A549 (cell line): ENCODE data around the gene MEIKIN. TPM values are rescaled to one million over a fixed set of nuclear protein-coding genes. Genes with fewer than 3 reads are reported as not detected.

Source experiments
- ATAC-seq, 2 experiments: fragments of 200-7000 bp in 1 of 2; fragments of >200 bp in 1 of 2; cut with Nextera tagmentation in 1 of 2; cut with Tn5 transposase in 1 of 2; 3 replicates each; pipeline versions ENCODE4 v1.8.0 to v1.9.1; 2018 to 2020; ENCODE audit warnings: mild to moderate bottlenecking in 1 of 2, moderate library complexity in 1 of 2
- CTCF ChIA-PET: fragments of 300-600 bp; sonication (Branson Sonifier 250); formaldehyde crosslinking; extraction: SDS; loops from one replicate; lab custom pipeline; 2021; ENCODE audit warnings: antibody characterized with exemption, inconsistent platforms; lab: Yijun Ruan, JAX
- POLR2A ChIA-PET: fragments of 350-600 bp; formaldehyde crosslinking; extraction: SDS; loops from one replicate; lab custom pipeline; 2021; ENCODE audit warnings: antibody characterized with exemption, inconsistent platforms; lab: Yijun Ruan, JAX
- DNase-seq, 2 experiments: peaks; one replicate each; pipeline versions ENCODE4 v3.0.0 to v3.0.0-alpha.2; 2011 to 2016; ENCODE audit warnings: low read depth in 1 of 2, low spot score in 1 of 2
- FAIRE-seq: peaks from 2 replicates; lab custom pipeline; 2011; peaks lifted over from hg19 to GRCh38; lab: Jason Lieb, UNC
- H3K27ac ChIP-seq, 2 experiments: fragments of >200 bp; sonication (Bioruptor Twin); formaldehyde crosslinking; 3 replicates each; pipeline ENCODE4 v1.5.1; 2016 to 2017
- H3K4me1 ChIP-seq: fragments of >200 bp; sonication (Bioruptor Twin); formaldehyde crosslinking; 3 replicates; pipeline ENCODE4 v1.6.1; 2016
- H3K4me2 ChIP-seq: fragments of >200 bp; sonication (Bioruptor Twin); formaldehyde crosslinking; 3 replicates; pipeline ENCODE4 v1.6.1; 2016
- H3K4me3 ChIP-seq: fragments of >200 bp; sonication (Bioruptor Twin); formaldehyde crosslinking; 3 replicates; pipeline ENCODE4 v1.5.1; 2016
- H3K9me3 ChIP-seq: fragments of >200 bp; sonication (Bioruptor Twin); formaldehyde crosslinking; 3 replicates; pipeline ENCODE4 v1.6.1; 2016
- CBX2 ChIP-seq: fragments of 200-600 bp; sonication (generic); IDR thresholded peaks from 2 replicates; pipeline ENCODE4 v1.6.1; 2016; ENCODE audit warnings: low read depth, mild to moderate bottlenecking, borderline replicate concordance
- CBX8 ChIP-seq: fragments of 200-600 bp; sonication (generic); IDR thresholded peaks from 2 replicates; pipeline ENCODE4 v1.6.1; 2016
- CEBPB ChIP-seq, 2 experiments: fragments of >200 bp in 1 of 2; sonication (Bioruptor Twin) in 1 of 2; formaldehyde crosslinking in 1 of 2; IDR thresholded peaks; 2 replicates each; pipeline ENCODE4 v1.6.1; 2012 to 2016
- EHMT2 ChIP-seq: fragments of 200-600 bp; sonication (generic); IDR thresholded peaks from 2 replicates; pipeline ENCODE4 v1.6.1; 2016; ENCODE audit warnings: antibody characterized with exemption, low read depth, mild to moderate bottlenecking, moderate library complexity
- FOSB ChIP-seq: fragments of 250-450 bp; sonication (Bioruptor Pico); IDR thresholded peaks from 2 replicates; pipeline ENCODE4 v1.5.0; 2020; ENCODE audit warnings: mild to moderate bottlenecking, moderate library complexity
- GATA3 ChIP-seq: IDR thresholded peaks from 2 replicates; pipeline ENCODE4 v1.6.1; 2012; ENCODE audit warnings: borderline replicate concordance
- HDAC2 ChIP-seq: fragments of 200-600 bp; sonication (generic); IDR thresholded peaks from 2 replicates; pipeline ENCODE4 v1.6.1; 2016
- JUNB ChIP-seq: fragments of >200 bp; sonication (Bioruptor Twin); formaldehyde crosslinking; IDR thresholded peaks from 2 replicates; pipeline ENCODE4 v1.6.1; 2016
- KDM5A ChIP-seq: fragments of 200-600 bp; sonication (generic); IDR thresholded peaks from 2 replicates; pipeline ENCODE4 v1.6.1; 2016; ENCODE audit warnings: antibody characterized with exemption, mild to moderate bottlenecking
- MAFK ChIP-seq: fragments of 450-650 bp; IDR thresholded peaks from 2 replicates; pipeline ENCODE4 v1.6.1; 2014; ENCODE audit not compliant: partially characterized antibody
- MAZ ChIP-seq: fragments of 150-350 bp; IDR thresholded peaks from 2 replicates; pipeline ENCODE4 v1.6.1; 2014; ENCODE audit warnings: antibody characterized with exemption, low read depth, low read length, borderline replicate concordance
- NFE2L2 ChIP-seq: fragments of 150-350 bp; conservative IDR thresholded peaks from 2 replicates; pipeline ENCODE4 v1.6.1; 2014; ENCODE audit warnings: low read length
- NPAS2 ChIP-seq: fragments of 250-450 bp; sonication (Bioruptor Pico); IDR thresholded peaks from 2 replicates; pipeline ENCODE4 v1.8.0; 2022; ENCODE audit warnings: mild to moderate bottlenecking, moderate library complexity, borderline replicate concordance
- NR3C1 ChIP-seq: fragments of >200 bp; sonication (Bioruptor Twin); formaldehyde crosslinking; IDR thresholded peaks from 3 replicates; pipeline ENCODE4 v1.6.1; 2017
- PHF8 ChIP-seq: fragments of 200-600 bp; sonication (generic); IDR thresholded peaks from 2 replicates; pipeline ENCODE4 v1.6.1; 2016; ENCODE audit warnings: low read depth, mild to moderate bottlenecking, antibody characterized with exemption, moderate library complexity, borderline replicate concordance
- POLR2A ChIP-seq: IDR thresholded peaks from 2 replicates; pipeline ENCODE4 v1.6.1; 2012; ENCODE audit warnings: mild to moderate bottlenecking, low read length
- SMC3 ChIP-seq: fragments of >200 bp; sonication (Bioruptor Twin); formaldehyde crosslinking; IDR thresholded peaks from 3 replicates; pipeline ENCODE4 v1.6.1; 2018; ENCODE audit warnings: inconsistent platforms
- ZFP36 ChIP-seq: fragments of 450-650 bp; IDR thresholded peaks from 2 replicates; pipeline ENCODE4 v1.6.1; 2014; ENCODE audit warnings: borderline replicate concordance; ENCODE audit not compliant: partially characterized antibody
- ZSCAN20 ChIP-seq: fragments of 250-450 bp; sonication (Bioruptor Pico); IDR thresholded peaks from 2 replicates; pipeline ENCODE4 v1.8.0; 2022; ENCODE audit warnings: mild to moderate bottlenecking, moderate library complexity
- WGBS: methylation state at CpG from one replicate; pipeline ENCODE4 v1.1.6; 2017; ENCODE audit errors: missing lambda C conversion rate; 5-methylcytosine and 5-hydroxymethylcytosine counted together
- polyA plus RNA-seq, 4 experiments: library from polyadenylated mRNA; depleted of rRNA in 3 of 4; stranded (reverse); fragments of >200 nt; fragmentation: RNase III in 1 of 4; extraction: RNeasy Plus Mini Kit Qiagen cat#74134 plus additional on column Dnase treatment in 1 of 4; gene quantifications; 2 replicates in 3 of 4; 3 replicates in 1 of 4; pipeline ENCODE4 v1.2.3, GENCODE V29; 2011 to 2017
- TF ChIP-seq, protein P1 (sequence below): IDR thresholded peaks from 2 replicates; pipeline ENCODE4 v1.6.1; 2012
- TF ChIP-seq, protein P2 (sequence below): IDR thresholded peaks from 2 replicates; pipeline ENCODE4 v1.6.1; 2012; ENCODE audit warnings: low read depth, borderline replicate concordance
- TF ChIP-seq, protein P3 (sequence below): fragments of 450-650 bp; IDR thresholded peaks from 2 replicates; pipeline ENCODE4 v1.6.1; 2014; ENCODE audit warnings: antibody characterized with exemption

Gene MEIKIN
- polyA plus RNA-seq, 2 of the 4 experiments (the other 2 are of a cell fraction), result not detected

DNA sequence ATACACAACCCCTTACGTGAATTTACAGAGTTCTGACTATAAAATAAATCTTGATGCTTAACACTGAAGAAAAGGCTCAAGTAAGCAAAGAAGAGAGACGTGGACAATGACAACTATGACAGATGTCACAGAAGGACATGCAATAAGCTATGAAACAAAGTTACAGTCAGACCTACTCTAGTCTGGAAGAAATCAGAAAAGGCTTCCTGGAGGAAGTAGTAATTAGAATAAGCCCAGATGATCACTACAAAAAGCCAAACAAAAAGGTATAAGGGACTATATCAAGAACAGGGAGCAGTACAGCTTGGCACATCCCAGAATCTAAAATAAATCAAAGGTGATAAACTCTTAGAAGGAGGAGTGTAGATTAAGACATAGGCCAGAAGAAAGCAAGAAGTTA, 154.9 kb downstream of the MEIKIN start:
- ATAC-seq (no peak), DNase-seq (no peak), FAIRE-seq (no peak)
- TF ChIP-seq MAFK (no peak), NPAS2 (CRISPR knock-in tag) (no peak), CBX2 (no peak), CEBPB (IDR thresholded peaks at IDR 0.05) (no peak), ZFP36 (peak; percentile 25), JUNB (no peak)
- TF ChIP-seq, protein P1, sequence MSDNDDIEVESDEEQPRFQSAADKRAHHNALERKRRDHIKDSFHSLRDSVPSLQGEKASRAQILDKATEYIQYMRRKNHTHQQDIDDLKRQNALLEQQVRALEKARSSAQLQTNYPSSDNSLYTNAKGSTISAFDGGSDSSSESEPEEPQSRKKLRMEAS, result no peak
- 88% methylated on average over 2 of the region's 2 CpGs for WGBS
- ChIA-PET CTCF (interaction anchor here (0.6 kb wide), 1 partner anchor 840 kb away, joined by 3 read pairs; no protein-coding TSS in a partner anchor), POLR2A (no interaction called here)
- Histone ChIP-seq H3K9me3 (no peaks in the 10 kb centered on the region), H3K4me2 (no peak overlapping the region), H3K4me3 (no peak overlapping the region), H3K27ac (no peak overlapping the region), H3K4me1 (peaks cover 12% of the 10 kb centered on the region; the same call in 2 of the 3 replicates)

DNA sequence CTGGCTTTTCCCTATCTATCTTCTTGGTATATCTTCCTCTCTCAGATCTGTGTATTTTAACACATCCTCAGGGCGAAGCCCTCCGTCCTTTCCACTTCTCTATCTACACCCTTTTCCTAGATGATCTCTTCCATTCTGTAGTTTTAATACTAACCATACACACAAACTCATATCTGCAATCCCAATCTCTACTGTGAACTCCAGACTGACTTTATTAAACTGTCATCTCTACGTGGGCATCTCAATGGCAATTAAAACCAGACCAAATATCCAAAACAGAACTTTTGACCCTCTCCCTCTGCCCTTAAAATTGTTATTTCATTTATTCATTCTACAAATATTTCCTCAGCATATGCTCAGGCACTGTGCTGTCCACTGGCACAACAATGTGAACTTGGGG, 155.7 kb downstream of the MEIKIN start:
- peaks cover 5% of the 10 kb centered on the region; the same call in 1 of the 3 replicates for H3K4me1 ChIP-seq
- no peak for ATAC-seq
- no peak overlapping the region for H3K27ac ChIP-seq
- H3K4me2 ChIP-seq, result no peak overlapping the region
- no peak overlapping the region for H3K4me3 ChIP-seq
- H3K9me3 ChIP-seq, result no peaks in the 10 kb centered on the region
- ChIA-PET CTCF (interaction anchor here (0.6 kb wide), 1 partner anchor 164 kb away, joined by 3 read pairs; no protein-coding TSS in a partner anchor), POLR2A (no interaction called here)
- 94% methylated on average over 3 of the region's 3 CpGs for WGBS
- no peak for FAIRE-seq
- TF ChIP-seq EHMT2, result no peak
- DNase-seq, result no peak

DNA sequence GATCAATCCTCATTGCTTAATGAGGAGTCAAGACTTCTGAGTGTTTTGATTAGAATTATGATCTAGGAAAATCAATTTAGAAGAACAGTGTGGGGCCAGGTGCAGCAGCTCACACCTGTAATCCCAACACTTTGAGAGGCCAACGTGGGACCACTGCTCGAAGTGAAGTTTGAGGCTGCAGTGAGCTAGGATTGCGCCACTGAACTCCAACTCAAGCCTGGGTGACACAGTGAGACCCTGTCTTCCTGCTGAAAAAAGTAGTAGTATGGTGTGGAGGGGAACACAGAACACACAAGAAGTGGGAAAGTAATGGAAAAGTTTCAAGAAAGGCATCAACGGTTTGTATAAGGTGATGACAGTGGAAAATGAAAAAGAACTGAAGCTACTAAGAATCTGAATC, 157.7 kb downstream of the MEIKIN start:
- no peak for DNase-seq
- no peak for ATAC-seq
- WGBS, result 89% methylated on average over 4 of the region's 4 CpGs
- FAIRE-seq, result no peak
- TF ChIP-seq ZSCAN20 (CRISPR knock-in tag) (no peak), FOSB (CRISPR knock-in tag) (no peak), SMC3 (no peak), PHF8 (no peak)
- TF ChIP-seq, protein P2, sequence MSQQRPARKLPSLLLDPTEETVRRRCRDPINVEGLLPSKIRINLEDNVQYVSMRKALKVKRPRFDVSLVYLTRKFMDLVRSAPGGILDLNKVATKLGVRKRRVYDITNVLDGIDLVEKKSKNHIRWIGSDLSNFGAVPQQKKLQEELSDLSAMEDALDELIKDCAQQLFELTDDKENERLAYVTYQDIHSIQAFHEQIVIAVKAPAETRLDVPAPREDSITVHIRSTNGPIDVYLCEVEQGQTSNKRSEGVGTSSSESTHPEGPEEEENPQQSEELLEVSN, result no peak
- TF ChIP-seq, protein P3, sequence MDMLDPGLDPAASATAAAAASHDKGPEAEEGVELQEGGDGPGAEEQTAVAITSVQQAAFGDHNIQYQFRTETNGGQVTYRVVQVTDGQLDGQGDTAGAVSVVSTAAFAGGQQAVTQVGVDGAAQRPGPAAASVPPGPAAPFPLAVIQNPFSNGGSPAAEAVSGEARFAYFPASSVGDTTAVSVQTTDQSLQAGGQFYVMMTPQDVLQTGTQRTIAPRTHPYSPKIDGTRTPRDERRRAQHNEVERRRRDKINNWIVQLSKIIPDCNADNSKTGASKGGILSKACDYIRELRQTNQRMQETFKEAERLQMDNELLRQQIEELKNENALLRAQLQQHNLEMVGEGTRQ, result no peak
- no peak overlapping the region for H3K4me2 ChIP-seq
- POLR2A ChIA-PET, result interaction anchor here (1.6 kb wide), 1 partner anchor 9 kb away, joined by 7 read pairs; the partner anchor contains the start of gene FNIP1
- no peaks in the 10 kb centered on the region for H3K4me1 ChIP-seq
- no peak overlapping the region for H3K27ac ChIP-seq
- no peaks in the 10 kb centered on the region for H3K9me3 ChIP-seq
- CTCF ChIA-PET, result no interaction called here
- no peak overlapping the region for H3K4me3 ChIP-seq

DNA sequence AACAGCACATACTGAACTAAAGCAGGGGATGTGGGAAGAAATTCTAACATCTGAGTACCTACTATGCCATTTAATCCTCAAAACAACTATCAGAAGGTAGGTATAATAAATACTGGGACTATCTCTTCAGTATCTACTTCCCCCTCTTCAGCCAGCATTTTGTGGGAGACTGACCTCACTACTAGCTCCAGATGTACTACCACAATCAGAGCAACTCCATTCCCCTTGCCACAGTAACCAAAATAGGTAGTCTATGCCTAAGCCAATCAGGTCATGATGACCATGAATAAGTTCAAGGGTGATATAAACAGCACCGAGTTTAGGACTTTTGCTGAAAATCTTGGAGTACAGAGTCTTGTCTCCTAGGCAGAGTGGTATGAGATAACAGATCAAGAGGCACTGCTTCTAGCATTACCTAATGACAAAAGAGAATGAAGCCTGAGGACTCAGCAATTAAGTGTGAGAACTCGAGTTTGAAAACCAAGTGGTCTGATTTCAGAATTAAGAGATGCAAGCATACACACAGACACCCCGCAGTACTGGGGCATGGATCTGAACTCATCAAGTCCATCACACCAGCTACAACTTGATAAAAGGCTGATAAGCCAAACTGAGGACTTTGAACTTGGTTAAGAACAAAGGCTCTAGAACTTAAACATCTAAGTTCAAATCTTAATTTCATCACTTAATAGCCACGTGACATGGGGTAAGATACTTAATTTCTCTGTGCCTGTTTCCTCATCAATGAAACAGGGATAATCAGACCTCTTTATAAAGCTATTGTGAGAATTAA, 158.4 kb downstream of the MEIKIN start:
- ChIA-PET POLR2A (interaction anchor here (1.6 kb wide), 1 partner anchor 10 kb away, joined by 7 read pairs; the partner anchor contains the start of gene FNIP1), CTCF (no interaction called here)
- FAIRE-seq (no peak), DNase-seq (no peak), ATAC-seq (peak in 1 of 2 experiments; percentile 43; a peak in 3 of 6 replicates)
- Histone ChIP-seq H3K4me3 (no peak overlapping the region), H3K4me2 (no peak overlapping the region), H3K4me1 (no peaks in the 10 kb centered on the region), H3K27ac (no peak overlapping the region), H3K9me3 (no peaks in the 10 kb centered on the region)
- WGBS, result 83% methylated on average over 4 of the region's 4 CpGs
- no peak for TF ChIP-seq GATA3
- no peak for TF ChIP-seq CBX8
- no peak for TF ChIP-seq NFE2L2
- no peak for TF ChIP-seq NR3C1
- TF ChIP-seq POLR2A, result no peak
- TF ChIP-seq ZSCAN20 (CRISPR knock-in tag), result no peak
- TF ChIP-seq HDAC2, result no peak
- no peak for TF ChIP-seq PHF8
- TF ChIP-seq, protein P3, result no peak
- TF ChIP-seq, protein P1, result no peak
- TF ChIP-seq MAZ, result no peak
- TF ChIP-seq KDM5A, result no peak
